Gastrocnemius medialis (tissue), 4 donors: ENCODE results near the gene TTLL8. TPM values are rescaled to one million over a fixed set of nuclear protein-coding genes. Genes with fewer than 3 reads are reported as not detected.

Experiments
- ATAC-seq, 2 donors: fragments of 150-250 bp; one replicate each; pipeline ENCODE4 v1.9.1; 2016
- DNase-seq, 2 donors: peaks; one replicate each; pipeline ENCODE4 v3.0.0-alpha.2; 2019
- H3K27ac ChIP-seq, 4 donors: fragments of 200-600 bp; sonication (generic); 1 replicate in 1 of 4; 2 replicates in 3 of 4; pipeline ENCODE4 v1.5.1; 2016 to 2018; ENCODE audit warnings: mild to moderate bottlenecking in 2 of 4, moderate library complexity in 1 of 4
- H3K27me3 ChIP-seq, 3 donors: fragments of 200-600 bp; sonication (generic) in 2 of 3; 1 replicate in 1 of 3; 2 replicates in 2 of 3; pipeline versions ENCODE4 v1.5.1 to v1.6.0; 2016 to 2019; ENCODE audit warnings: mild to moderate bottlenecking in 1 of 3, moderate library complexity in 1 of 3
- H3K36me3 ChIP-seq, 2 donors: fragments of 200-600 bp; sonication (generic) in 1 of 2; one replicate each; pipeline ENCODE4 v1.5.1; 2017 to 2018
- H3K4me1 ChIP-seq, 2 donors: fragments of 200-600 bp; sonication (generic) in 1 of 2; one replicate each; pipeline ENCODE4 v1.5.1; 2016 to 2017; ENCODE audit warnings: mild to moderate bottlenecking in 2 of 2
- H3K4me3 ChIP-seq, 4 donors: fragments of 200-600 bp; sonication (generic) in 3 of 4; 1 replicate in 1 of 4; 2 replicates in 3 of 4; pipeline ENCODE4 v1.5.1; 2016 to 2019; ENCODE audit warnings: mild to moderate bottlenecking in 2 of 4
- H3K9me3 ChIP-seq, 3 donors: fragments of 200-600 bp; sonication (generic) in 2 of 3; 1 replicate in 1 of 3; 2 replicates in 2 of 3; pipeline ENCODE4 v1.5.1; 2016 to 2019
- POLR2A ChIP-seq, 2 donors: fragments of 450-650 bp; IDR thresholded peaks; one replicate each; pipeline ENCODE4 v1.6.1; 2017; ENCODE audit warnings: antibody characterized with exemption in 2 of 2, mild to moderate bottlenecking in 2 of 2, moderate library complexity in 2 of 2
- in situ Hi-C, 4 donors: fragments of 200-750 bp; cut with MboI; loops; one replicate each; pipeline versions ENCODE4 v1.15.0 to v1.8.0; 2017; ENCODE audit warnings: low sequenced_read_pairs in 4 of 4
- intact Hi-C: fragments of 100-400 bp; cut with DNase I; formaldehyde crosslinking; loops from one replicate; pipeline ENCODE4 v1.15.1; 2023; ENCODE audit warnings: low total_unique reads
- total RNA-seq, 4 donors: library from RNA; depleted of rRNA; stranded (reverse); fragments of >200 nt; gene quantifications; one replicate each; pipeline versions ENCODE4 v1.1.0 to v1.2.3, GENCODE V29; 2016
- TF ChIP-seq, protein P1 (sequence below), 5 experiments: fragments of 450-650 bp in 3 of 5; fragments of 200-600 bp in 2 of 5; sonication (generic) in 2 of 5; IDR thresholded peaks in 4 of 5; conservative IDR thresholded peaks in 1 of 5; 1 replicate in 4 of 5; 2 replicates in 1 of 5; pipeline ENCODE4 v1.5.1; 2016 to 2019; ENCODE audit warnings: antibody characterized with exemption in 5 of 5, mild to moderate bottlenecking in 3 of 5, moderate library complexity in 3 of 5

The TTLL8 gene
- total RNA-seq, 4 donors from 2014 or later: not detected

- TF ChIP-seq POLR2A (IDR thresholded peaks at IDR 0.05): no peak
- TF ChIP-seq, protein P1, sequence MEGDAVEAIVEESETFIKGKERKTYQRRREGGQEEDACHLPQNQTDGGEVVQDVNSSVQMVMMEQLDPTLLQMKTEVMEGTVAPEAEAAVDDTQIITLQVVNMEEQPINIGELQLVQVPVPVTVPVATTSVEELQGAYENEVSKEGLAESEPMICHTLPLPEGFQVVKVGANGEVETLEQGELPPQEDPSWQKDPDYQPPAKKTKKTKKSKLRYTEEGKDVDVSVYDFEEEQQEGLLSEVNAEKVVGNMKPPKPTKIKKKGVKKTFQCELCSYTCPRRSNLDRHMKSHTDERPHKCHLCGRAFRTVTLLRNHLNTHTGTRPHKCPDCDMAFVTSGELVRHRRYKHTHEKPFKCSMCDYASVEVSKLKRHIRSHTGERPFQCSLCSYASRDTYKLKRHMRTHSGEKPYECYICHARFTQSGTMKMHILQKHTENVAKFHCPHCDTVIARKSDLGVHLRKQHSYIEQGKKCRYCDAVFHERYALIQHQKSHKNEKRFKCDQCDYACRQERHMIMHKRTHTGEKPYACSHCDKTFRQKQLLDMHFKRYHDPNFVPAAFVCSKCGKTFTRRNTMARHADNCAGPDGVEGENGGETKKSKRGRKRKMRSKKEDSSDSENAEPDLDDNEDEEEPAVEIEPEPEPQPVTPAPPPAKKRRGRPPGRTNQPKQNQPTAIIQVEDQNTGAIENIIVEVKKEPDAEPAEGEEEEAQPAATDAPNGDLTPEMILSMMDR (IDR thresholded peaks at IDR 0.05 in 4 of 5, conservative IDR thresholded peaks at IDR 0.05 in 1 of 5): no peak
- DNase-seq: no peak
- H3K36me3 ChIP-seq: no peaks in the 10 kb centered on the region
- ATAC-seq: no peak
- H3K27ac ChIP-seq: no peak overlapping the region
- peaks cover 0 to 12% (median 12%) of the 10 kb centered on the region in 3 donors for H3K27me3 ChIP-seq
- H3K9me3 ChIP-seq: no peaks in the 10 kb centered on the region
- H3K4me1 ChIP-seq: no peaks in the 10 kb centered on the region
- intact Hi-C loops: no loop called here
- H3K4me3 ChIP-seq: no peak overlapping the region
- in situ Hi-C loops: loop anchor here in 3 of 4 donors (25.0 kb wide), 1 partner anchor 284 kb away; no protein-coding TSS in a partner anchor
Measured at GRCh38 chr22:50046019-50046415, 12.1 kb downstream of the TTLL8 start.

DNA sequence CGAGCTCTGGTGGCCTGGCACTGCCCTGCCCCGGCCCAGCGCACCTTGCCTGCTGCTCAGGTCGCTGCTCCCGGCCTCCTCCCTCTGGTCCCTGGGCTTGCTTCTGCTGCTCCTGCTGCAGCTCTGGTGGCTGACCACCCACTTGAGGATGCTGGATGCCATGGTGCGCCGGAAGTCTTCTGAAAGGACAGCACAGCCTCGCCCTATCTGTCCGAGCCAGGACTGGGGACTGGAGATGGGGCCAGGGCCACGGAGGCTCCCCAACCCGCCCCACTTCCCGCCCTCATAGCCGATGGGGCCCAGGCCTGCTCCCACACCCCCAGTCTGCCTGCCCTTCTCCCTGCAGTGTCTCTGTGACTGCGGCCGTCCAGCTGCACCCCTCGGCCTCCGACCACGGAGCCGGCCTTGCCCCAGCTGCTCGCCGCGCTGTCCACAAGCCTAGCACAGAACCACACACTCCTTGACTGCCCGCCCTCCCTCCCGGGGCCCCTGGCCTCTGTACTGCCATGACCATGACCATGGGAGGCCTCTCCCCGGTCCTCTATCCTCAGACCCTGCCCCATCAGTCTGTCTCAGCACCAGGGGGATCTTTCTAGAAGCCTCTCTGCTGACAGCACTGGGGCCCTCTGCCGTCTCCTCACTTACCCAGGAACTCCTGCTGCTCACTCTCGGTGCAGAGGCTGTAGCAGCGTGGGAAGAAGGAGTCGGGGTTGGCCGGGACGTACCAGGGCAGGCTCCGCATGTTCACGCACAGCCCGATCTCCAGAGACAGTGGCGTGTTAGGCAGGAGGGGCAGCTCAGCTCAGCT lies 12.7 kb downstream of the TTLL8 start:
- H3K27me3 ChIP-seq: peaks cover 0 to 12% (median 12%) of the 10 kb centered on the region in 3 donors
- no peak overlapping the region for H3K27ac ChIP-seq
- no peaks in the 10 kb centered on the region for H3K4me1 ChIP-seq
- DNase-seq: no peak
- no peaks in the 10 kb centered on the region for H3K9me3 ChIP-seq
- no peak overlapping the region for H3K4me3 ChIP-seq
- intact Hi-C loops (no loop called here), in situ Hi-C loops (loop anchor here in 3 of 4 donors (25.0 kb wide), 1 partner anchor 283 kb away; no protein-coding TSS in a partner anchor)
- ATAC-seq: no peak
- TF ChIP-seq, protein P1 (IDR thresholded peaks at IDR 0.05 in 4 of 5, conservative IDR thresholded peaks at IDR 0.05 in 1 of 5): no peak
- TF ChIP-seq POLR2A (IDR thresholded peaks at IDR 0.05): no peak
- no peaks in the 10 kb centered on the region for H3K36me3 ChIP-seq

DNA sequence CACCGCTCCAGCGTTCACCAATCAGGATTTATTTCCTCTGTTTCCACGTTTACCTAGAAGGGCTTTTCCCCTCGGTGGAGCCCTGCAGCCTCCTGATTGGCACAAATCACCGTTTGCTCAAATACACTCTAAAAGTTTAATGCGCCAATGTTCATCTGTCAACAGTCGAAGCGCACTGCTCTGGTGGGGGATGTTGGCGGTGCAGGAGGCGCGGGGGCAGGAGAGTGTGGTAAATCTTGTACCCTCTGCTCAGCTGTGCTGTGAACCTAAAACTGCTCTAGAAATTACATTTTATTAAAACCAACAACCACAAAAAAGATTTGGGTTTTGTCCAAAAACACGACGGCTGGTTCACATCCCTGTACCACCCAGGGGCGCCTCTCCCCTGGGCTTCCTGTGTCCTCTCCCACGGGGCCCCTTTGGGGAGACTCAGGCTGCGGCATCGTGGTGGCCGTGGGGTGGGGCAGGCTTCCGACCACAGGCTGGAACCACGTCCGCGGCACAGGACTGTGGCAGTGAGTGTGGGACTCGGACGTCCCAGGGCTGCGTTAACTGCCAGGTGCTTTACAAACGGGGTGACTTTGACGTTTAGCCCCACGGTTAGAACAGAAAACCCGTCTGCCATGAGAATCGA lies 13.5 kb downstream of the TTLL8 start:
- H3K4me3 ChIP-seq: no peak overlapping the region
- no peaks in the 10 kb centered on the region for H3K4me1 ChIP-seq
- no peak overlapping the region for H3K27ac ChIP-seq
- H3K9me3 ChIP-seq: no peaks in the 10 kb centered on the region
- TF ChIP-seq POLR2A (IDR thresholded peaks at IDR 0.05): no peak
- in situ Hi-C loops: loop anchor here in 3 of 4 donors (25.0 kb wide), 1 partner anchor 282 kb away; no protein-coding TSS in a partner anchor
- ATAC-seq (no peak), DNase-seq (no peak)
- no peaks in the 10 kb centered on the region for H3K36me3 ChIP-seq
- peaks cover 0 to 12% (median 12%) of the 10 kb centered on the region in 3 donors for H3K27me3 ChIP-seq
- intact Hi-C loops: no loop called here

- in situ Hi-C loops (loop anchor here in 3 of 4 donors (25.0 kb wide), 1 partner anchor 279 kb away; no protein-coding TSS in a partner anchor), intact Hi-C loops (no loop called here)
- Histone ChIP-seq H3K4me3 (no peak overlapping the region), H3K9me3 (no peaks in the 10 kb centered on the region), H3K27me3 (peaks cover 0 to 10% (median 8%) of the 10 kb centered on the region in 3 donors), H3K4me1 (no peaks in the 10 kb centered on the region), H3K27ac (no peak overlapping the region), H3K36me3 (no peaks in the 10 kb centered on the region)
- ATAC-seq (no peak), DNase-seq (no peak)
- TF ChIP-seq POLR2A (IDR thresholded peaks at IDR 0.05): no peak
- TF ChIP-seq, protein P1 (IDR thresholded peaks at IDR 0.05 in 4 of 5, conservative IDR thresholded peaks at IDR 0.05 in 1 of 5): no peak
Measured at GRCh38 chr22:50041361-50042065, 16.6 kb downstream of the TTLL8 start.
